ENCODE results near the gene ZNF823. TPM values are rescaled to one million over a fixed set of nuclear protein-coding genes. Genes with fewer than 3 reads are reported as not detected.

ZNF823 gene
- total RNA-seq, 2 donors from 2014 or later, result 10.7 to 13.1 TPM

DNA sequence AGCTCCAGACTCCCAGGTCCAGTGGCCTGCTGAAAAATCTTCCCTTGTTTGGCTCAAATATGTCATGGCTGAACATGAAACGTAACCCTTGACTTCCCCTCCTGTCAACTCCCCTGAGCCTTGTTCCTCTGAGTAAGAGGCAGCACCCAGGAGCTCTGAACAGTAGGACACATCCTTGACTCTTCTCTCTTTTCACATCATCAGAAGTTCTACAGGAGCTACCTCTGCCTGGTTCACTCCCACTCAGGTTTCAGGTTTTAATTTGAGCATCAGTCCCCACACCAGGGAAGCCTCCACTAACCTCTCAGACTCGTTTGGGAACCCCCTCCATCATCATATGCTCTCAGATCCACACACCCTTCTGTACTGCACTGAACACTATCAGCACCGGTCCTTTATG, 30.3 kb downstream of the ZNF823 start:
- Histone ChIP-seq H3K9me3 (no peaks in the 10 kb centered on the region), H3K36me3 (no peaks in the 10 kb centered on the region), H3K27ac (no peak overlapping the region), H3K4me3 (no peak overlapping the region), H3K9ac (ENCODE audit: low read depth in 2 of 2, low read length in 2 of 2) (no peak overlapping the region), H3K4me1 (no peaks in the 10 kb centered on the region), H3K27me3 (no peaks in the 10 kb centered on the region)
- intact Hi-C loops (cut with DNase I), result loop anchor here (10.0 kb wide), 1 partner anchor 76 kb away; no protein-coding TSS in a partner anchor
- DNase-seq, result no peak
- TF ChIP-seq, protein P1, sequence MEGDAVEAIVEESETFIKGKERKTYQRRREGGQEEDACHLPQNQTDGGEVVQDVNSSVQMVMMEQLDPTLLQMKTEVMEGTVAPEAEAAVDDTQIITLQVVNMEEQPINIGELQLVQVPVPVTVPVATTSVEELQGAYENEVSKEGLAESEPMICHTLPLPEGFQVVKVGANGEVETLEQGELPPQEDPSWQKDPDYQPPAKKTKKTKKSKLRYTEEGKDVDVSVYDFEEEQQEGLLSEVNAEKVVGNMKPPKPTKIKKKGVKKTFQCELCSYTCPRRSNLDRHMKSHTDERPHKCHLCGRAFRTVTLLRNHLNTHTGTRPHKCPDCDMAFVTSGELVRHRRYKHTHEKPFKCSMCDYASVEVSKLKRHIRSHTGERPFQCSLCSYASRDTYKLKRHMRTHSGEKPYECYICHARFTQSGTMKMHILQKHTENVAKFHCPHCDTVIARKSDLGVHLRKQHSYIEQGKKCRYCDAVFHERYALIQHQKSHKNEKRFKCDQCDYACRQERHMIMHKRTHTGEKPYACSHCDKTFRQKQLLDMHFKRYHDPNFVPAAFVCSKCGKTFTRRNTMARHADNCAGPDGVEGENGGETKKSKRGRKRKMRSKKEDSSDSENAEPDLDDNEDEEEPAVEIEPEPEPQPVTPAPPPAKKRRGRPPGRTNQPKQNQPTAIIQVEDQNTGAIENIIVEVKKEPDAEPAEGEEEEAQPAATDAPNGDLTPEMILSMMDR (IDR thresholded peaks at IDR 0.05), result no peak

DNA sequence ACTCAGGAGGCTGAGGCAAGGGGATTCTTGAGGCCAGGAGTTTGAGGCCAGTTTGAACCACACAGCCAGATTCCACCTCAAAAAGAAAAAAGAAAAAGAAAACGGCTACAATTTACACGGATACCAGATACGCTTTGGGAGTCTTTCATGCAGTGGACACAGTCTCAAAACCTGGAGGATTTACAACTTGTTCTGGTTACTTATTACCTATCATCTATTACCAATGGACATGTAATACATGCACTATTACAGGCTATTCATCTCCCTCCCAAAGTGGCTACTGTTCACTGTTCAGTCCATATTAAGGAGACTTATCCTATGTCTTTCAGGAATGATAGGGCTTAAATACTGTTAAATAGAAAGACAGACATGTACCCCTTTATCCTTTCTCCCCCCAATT, 33.3 kb downstream of the ZNF823 start:
- no peaks in the 10 kb centered on the region for H3K36me3 ChIP-seq
- no peaks in the 10 kb centered on the region for H3K4me1 ChIP-seq
- H3K9ac ChIP-seq (ENCODE audit: low read depth in 2 of 2, low read length in 2 of 2), result no peak overlapping the region
- intact Hi-C loops (cut with DNase I), result loop anchor here (10.0 kb wide), 1 partner anchor 79 kb away; no protein-coding TSS in a partner anchor
- TF ChIP-seq, protein P1 (IDR thresholded peaks at IDR 0.05), result no peak
- H3K27ac ChIP-seq, result no peak overlapping the region
- H3K4me3 ChIP-seq, result no peak overlapping the region
- H3K9me3 ChIP-seq, result no peaks in the 10 kb centered on the region
- no peaks in the 10 kb centered on the region for H3K27me3 ChIP-seq
- DNase-seq, result no peak

DNA sequence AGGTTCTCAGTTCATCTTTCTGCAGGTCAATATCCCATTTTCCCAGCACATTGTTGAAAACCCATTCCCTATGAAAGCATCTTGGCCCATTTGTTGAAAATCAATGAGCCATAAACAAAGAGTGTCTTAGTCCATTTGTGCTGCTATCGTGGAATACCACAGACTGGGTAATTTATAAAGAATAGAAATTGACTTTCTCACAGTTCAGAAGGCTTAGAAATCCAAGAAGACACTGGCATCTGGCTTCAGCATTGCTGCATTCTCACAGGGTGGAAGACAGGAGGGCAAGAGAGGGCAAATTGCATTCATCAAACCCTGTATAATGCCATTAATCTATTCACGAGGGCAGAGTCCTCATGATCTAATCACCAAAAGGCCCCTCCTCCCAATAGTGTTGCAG, 34.1 kb downstream of the ZNF823 start:
- TF ChIP-seq, protein P1 (IDR thresholded peaks at IDR 0.05), result no peak
- no peaks in the 10 kb centered on the region for H3K27me3 ChIP-seq
- H3K36me3 ChIP-seq, result no peaks in the 10 kb centered on the region
- no peak for DNase-seq
- H3K9me3 ChIP-seq, result no peaks in the 10 kb centered on the region
- H3K4me1 ChIP-seq, result no peaks in the 10 kb centered on the region
- no peak overlapping the region for H3K4me3 ChIP-seq
- intact Hi-C loops (cut with DNase I), result loop anchor here (10.0 kb wide), 1 partner anchor 80 kb away; no protein-coding TSS in a partner anchor
- H3K9ac ChIP-seq (ENCODE audit: low read depth in 2 of 2, low read length in 2 of 2), result no peak overlapping the region
- no peak overlapping the region for H3K27ac ChIP-seq

DNA sequence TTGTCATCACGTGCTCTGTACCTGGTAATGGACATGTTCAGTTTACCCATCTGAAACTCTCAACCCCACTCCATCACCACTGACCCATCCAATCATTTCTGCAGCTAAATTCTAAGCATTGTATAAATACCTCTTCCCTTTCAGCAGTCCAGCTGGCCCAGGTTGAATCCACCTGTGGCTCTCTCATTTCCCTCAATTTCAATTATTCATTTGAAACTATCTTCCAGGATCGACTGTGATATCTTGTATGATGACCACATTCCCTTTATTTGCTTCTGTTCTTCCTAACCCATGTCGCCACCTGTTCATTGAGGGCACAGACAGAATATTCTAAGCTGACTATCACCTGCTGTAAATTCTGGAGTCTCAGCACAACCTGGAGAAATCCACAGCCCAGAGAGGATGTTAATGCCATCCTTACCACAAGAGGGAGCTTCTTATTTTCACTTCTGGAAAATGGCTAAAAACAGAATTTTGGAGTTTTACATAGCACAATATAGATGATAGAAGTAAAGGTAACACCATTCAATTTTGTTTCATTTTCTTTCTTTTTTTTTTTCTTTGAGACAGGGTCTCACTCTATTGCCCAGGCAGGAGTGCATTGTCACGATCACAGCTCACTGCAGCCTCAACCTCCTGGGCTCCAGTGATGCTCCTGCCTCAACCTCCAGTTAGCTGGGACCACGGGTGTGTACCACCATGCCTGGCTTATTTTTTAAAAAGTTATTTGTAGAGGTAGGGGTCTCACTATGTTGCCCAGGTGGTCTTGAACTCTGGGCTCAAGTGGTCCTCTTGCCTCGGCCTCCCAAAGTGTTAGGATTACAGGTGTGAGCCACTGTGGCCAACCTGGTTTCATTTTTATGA, 38.6 kb downstream of the ZNF823 start:
- Histone ChIP-seq H3K36me3 (no peaks in the 10 kb centered on the region), H3K27me3 (no peaks in the 10 kb centered on the region), H3K4me3 (no peak overlapping the region), H3K9ac (ENCODE audit: low read depth in 2 of 2, low read length in 2 of 2) (no peak overlapping the region), H3K4me1 (no peaks in the 10 kb centered on the region), H3K27ac (no peak overlapping the region), H3K9me3 (no peaks in the 10 kb centered on the region)
- DNase-seq, result peak; percentile 20
- TF ChIP-seq, protein P1 (IDR thresholded peaks at IDR 0.05), result peak; percentile 78
- intact Hi-C loops (cut with DNase I), result loop anchor here (10.0 kb wide), 1 partner anchor 85 kb away; no protein-coding TSS in a partner anchor

DNA sequence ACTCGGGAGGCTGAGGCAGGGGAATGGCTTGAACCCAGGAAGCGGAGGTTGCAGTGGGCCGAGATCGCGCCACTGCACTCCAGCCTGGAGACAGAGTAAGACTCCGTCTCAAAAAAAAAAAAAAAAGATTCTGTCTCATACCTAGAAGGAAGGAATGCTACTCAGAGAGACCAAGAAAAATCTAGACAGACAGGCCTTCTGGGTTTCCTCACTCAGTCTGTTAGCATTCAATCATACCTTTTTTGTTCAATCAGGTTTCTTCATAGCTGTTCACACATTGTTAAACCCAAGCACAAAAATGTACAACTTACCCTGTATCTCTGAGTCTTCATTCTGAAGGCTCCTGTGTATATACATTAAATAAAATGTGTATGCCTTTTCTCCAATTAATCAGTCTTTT, 40.5 kb downstream of the ZNF823 start:
- Histone ChIP-seq H3K9ac (ENCODE audit: low read depth in 2 of 2, low read length in 2 of 2) (no peak overlapping the region), H3K27ac (no peak overlapping the region), H3K4me3 (no peak overlapping the region), H3K36me3 (no peaks in the 10 kb centered on the region), H3K27me3 (no peaks in the 10 kb centered on the region), H3K9me3 (no peaks in the 10 kb centered on the region), H3K4me1 (no peaks in the 10 kb centered on the region)
- no peak for DNase-seq
- intact Hi-C loops (cut with DNase I), result no loop called here
- TF ChIP-seq, protein P1 (IDR thresholded peaks at IDR 0.05), result no peak

Measured in colonic mucosa (tissue), 4 donors.